Adipose tissue (tissue), 3 donors: ENCODE measurements around the gene GUK1. TPM values are rescaled to one million over a fixed set of nuclear protein-coding genes. Genes with fewer than 3 reads are reported as not detected.

Experiments used
- H3K27ac ChIP-seq: one replicate; pipeline ENCODE4 v1.5.1; 2013; ENCODE audit warnings: low read depth, low read length
- WGBS, 3 donors: extraction: QIAGEN DNeasy Blood & Tissue Kit; methylation state at CpG; one replicate each; pipeline ENCODE4 v1.1.7; 2013; 5-methylcytosine and 5-hydroxymethylcytosine counted together
- polyA plus RNA-seq, 3 donors: library from polyadenylated mRNA; stranded (reverse); fragments of 200-250 nt; gene quantifications; one replicate each; pipeline ENCODE4 v1.2.3, GENCODE V29; 2013
- donor health status: healthy with polysubstance abuse.
- donor health status: Bipolar disorder and iron deficiency.
- donor health status: healthy.

Gene GUK1
- polyA plus RNA-seq, 3 donors, result 266 to 552 (median 517) TPM

GRCh38 chr1:228117335-228117734, 22.7 kb upstream of the GUK1 start:
- WGBS, 3 donors, result 96 to 99% (median 97%) methylated on average over 4 of the region's 4 CpGs
- no peak overlapping the region for H3K27ac ChIP-seq

- H3K27ac ChIP-seq, result no peak overlapping the region
- WGBS, 3 donors, result 81 to 88% (median 86%) methylated on average over 2 of the region's 2 CpGs
These were observed 22.0 kb upstream of the GUK1 start for GRCh38 chr1:228118040-228118439.

GRCh38 chr1:228120351-228120750, 19.7 kb upstream of the GUK1 start:
- 60 to 77% (median 73%) methylated on average over 1 of the region's 1 CpG for WGBS, 3 donors
- H3K27ac ChIP-seq, result no peak overlapping the region

DNA sequence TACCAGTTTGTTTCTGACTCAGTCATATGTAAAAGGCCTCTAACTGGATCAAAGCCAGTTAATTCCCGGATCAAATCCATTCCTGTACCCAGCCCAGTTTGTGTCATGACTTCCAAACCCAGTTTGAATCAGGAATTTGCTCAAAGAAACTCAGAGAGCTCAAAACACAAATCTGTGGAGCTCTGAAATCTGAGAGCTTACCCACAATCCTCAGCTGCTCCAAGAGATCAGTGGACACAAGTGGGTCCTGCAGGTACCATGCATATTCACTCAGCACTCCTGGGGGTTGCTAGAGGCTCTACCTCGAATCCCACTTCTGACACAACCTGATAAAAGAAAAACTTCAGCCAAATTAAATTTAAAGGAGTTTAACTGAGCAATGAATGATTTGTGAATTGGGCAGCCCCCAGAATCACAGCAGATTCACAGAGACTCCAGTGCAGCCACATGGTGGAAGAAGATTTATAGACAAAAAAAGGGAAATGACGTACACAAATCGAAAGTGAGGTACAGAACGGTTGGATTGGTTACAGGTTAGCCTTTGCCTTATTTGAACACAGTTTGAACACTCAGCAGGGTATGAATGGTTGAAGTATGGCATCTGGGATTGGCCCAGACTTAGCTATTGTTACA, 19.1 kb upstream of the GUK1 start:
- H3K27ac ChIP-seq, result no peak overlapping the region
- WGBS, 3 donors, result 57 to 76% (median 63%) methylated on average over 5 of the region's 5 CpGs

DNA sequence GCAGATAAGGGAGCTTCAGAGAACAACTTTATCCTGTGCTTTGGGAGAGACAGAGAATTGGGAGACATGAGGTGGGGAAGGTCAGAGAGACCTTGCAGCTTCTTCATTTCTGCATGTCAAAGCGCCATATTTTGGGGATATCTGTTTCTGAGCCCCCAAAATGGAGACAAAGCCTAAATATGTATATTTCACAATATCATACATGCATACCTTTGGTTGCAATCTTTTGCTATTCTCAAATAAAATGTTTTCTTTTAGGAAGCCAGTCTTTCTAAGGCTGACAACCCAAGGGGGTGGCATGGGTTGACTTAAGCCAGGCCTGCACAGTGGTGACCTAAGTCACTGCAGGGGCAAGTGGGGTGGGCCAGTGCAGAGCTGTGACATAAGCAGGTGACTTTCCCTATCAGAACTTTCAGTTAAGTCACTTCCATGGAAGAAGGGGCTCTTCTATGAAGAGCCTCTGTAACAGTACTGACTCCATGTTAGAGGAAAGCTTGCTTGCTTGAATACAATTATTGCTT, 17.1 kb upstream of the GUK1 start:
- H3K27ac ChIP-seq, result no peak overlapping the region
- WGBS, 3 donors, result 77 to 82% (median 79%) methylated on average over 1 of the region's 1 CpG

DNA sequence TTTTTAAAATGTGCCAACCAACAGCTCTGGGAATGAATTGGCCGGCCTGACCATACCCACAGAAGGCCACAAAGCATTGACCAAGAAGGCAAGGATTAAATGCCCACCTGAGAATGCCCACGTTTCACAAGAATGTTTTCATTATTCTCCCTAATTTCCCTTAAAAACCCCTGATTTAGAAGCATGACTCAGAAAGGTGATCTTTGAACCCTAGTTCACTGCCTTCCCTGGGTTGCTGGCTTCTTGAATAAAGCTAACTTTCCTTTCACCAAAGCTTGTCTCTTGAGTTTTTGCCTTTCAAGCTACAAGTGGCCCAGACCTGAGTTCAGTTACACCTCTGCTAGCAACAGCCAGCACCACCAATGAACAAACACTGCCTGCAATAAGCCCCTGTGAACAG, 16.6 kb upstream of the GUK1 start:
- WGBS, 3 donors, result 69 to 75% (median 74%) methylated on average over 2 of the region's 2 CpGs
- no peak overlapping the region for H3K27ac ChIP-seq

DNA sequence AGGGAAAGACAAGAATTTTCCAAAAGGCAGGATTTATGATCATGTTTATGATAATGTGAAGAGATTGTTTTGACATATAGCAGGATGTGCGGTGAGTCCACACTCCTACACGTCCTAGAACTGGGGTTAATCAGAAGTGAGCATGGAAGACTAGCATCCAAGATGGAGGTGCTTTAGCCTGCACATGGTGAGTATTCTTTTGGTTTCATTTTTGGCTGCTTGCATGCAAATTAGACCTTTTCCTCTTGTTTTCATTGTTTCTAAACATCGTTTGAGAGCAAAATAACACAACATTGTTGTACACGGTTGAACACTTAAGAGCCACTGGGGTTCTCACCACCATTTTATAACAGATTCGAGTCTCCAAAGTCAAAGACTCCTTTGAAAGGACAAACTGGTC, 14.9 kb upstream of the GUK1 start:
- no peak overlapping the region for H3K27ac ChIP-seq
- WGBS, 3 donors, result 66 to 80% (median 78%) methylated on average over 5 of the region's 5 CpGs

DNA sequence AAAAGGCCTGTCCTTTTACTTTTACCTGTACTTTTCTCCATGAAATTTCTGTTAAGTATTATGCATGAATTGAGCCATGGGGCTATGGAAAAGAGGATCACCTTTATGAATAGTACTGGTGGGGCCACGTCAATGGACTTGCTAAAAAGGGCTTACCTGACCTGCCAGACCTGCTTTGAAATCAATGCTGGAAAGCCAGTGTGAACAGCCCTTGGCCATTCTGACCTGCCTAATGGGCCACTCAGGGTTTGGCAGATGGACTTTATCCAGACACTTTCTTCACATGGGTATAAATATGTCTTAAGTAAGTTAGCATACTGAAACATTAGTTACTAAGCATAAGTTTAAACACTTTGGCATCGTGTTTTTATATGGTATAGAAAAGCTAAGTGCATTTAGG, 8.3 kb upstream of the GUK1 start:
- no peak overlapping the region for H3K27ac ChIP-seq
- 75 to 94% (median 92%) methylated on average over 2 of the region's 2 CpGs for WGBS, 3 donors

DNA sequence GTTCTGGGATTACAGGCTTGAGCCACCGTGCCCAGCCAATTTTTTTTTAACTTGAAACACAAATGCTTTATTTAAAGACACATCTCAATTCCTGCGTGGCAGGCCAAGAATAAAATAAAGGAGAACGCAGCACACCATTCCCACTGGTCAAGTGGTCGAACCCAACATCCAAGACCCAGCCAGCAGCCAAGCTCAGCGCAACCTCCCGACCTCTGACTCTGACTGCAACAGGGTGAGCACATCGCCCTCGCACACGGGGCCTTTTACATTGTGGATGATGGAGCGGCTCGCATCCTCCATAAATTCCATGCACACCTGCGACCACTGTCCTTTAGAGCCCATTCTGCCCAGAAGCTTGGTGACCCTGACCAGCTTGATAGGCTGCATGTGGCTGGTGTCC, 5.5 kb upstream of the GUK1 start:
- 85 to 89% (median 86%) methylated on average over 12 of the region's 12 CpGs for WGBS, 3 donors
- H3K27ac ChIP-seq, result no peak overlapping the region

DNA sequence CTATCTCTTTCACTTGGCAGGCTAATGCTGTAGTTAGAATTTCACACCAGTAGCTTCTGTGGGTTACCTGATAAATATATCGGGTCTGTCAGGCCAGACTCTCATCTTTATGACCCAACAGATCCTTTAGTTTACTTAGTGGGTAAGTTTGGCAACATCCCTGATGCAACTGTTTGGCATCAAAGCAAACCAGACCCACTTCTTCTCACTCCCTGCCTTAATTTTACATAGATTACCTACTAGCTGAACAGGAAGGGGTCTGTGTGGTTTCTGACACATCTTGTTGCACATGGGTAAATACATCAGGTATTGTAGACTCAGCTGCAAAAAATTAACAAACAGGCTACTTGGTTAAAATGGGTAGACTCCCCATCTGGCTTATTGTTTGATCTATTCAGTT, 3.2 kb upstream of the GUK1 start:
- WGBS, 3 donors, result 26 to 48% (median 36%) methylated on average over 1 of the region's 1 CpG
- no peak overlapping the region for H3K27ac ChIP-seq

- 17 to 23% (median 21%) methylated on average over 30 of the region's 30 CpGs for WGBS, 3 donors
- peak overlapping the region; percentile 2 for H3K27ac ChIP-seq
These were observed 611 bp upstream of the GUK1 start for GRCh38 chr1:228139406-228139930.

DNA sequence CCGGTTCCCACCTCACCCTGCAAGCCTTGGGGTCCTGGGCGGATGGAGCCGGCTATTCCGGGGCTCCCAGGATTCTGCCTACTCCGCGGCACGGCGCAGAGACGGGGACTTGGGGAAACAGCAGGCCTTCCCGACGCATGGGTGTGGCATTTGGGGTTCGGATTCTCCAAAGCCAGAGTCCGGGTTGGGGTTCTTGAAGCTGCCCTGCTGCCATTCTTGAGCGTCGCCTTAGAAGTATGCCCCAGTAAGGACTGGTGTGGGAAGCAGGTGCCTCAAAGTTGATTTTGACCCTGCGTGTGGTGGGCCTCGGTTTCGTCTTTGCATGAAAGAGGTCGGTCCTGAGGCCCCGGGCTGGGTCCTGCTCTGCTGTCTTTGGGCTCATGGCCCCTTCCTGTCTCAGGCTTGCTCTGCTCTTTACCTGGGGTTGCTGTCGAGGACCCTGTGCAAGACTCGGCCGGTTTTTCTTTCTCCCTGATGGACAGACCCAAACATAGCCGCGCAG, 696 bp downstream of the GUK1 start:
- WGBS, 3 donors, result 1 to 5% (median 2%) methylated on average over 25 of the region's 25 CpGs
- H3K27ac ChIP-seq, result peak overlapping the region; percentile 30

DNA sequence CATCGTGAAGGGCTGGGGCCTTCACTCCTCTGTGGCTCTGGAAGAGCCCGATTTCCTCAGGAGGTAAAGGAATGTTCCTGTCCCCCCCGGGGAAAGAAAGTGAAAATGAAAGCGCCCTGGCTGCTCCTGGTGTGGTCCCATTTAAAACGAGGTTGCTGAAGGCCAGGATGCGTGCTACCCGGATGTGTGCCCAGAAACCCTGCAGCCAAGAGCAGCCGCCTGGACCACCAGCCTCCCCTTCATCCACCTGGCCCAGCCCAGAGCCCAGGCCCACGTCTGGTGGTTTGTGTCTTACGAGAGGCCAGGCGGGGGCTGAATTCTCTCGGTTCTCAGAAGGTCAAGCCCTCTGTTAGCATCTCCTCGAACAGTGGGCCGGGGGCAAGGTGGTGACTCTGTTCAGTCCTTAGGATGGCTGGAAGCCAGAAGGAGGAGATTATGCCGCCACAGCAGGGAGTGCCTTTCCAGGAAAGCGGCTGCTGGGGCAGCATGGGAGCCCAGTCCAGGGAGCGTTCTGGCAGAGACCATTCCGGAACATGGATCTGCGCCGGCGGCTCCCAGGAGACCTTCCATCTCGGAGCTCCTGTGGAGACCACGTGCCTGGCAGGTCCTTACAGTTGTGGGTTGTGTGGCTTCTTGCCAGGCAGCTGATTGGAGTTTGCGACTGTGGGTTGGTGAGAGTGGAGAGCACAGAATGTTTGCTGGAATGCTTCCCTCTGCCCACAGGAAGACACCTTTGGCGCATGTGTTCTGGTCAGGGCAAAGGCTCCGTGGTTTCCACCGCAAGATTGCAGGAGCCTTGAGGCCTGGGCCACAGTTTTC, 1.4 kb downstream of the GUK1 start:
- WGBS, 3 donors, result 16 to 31% (median 22%) methylated on average over 27 of the region's 27 CpGs
- peak overlapping the region; percentile 9 for H3K27ac ChIP-seq

GRCh38 chr1:228142155-228142691, 2.1 kb downstream of the GUK1 start:
- WGBS, 3 donors, result 62 to 76% (median 72%) methylated on average over 16 of the region's 16 CpGs

DNA sequence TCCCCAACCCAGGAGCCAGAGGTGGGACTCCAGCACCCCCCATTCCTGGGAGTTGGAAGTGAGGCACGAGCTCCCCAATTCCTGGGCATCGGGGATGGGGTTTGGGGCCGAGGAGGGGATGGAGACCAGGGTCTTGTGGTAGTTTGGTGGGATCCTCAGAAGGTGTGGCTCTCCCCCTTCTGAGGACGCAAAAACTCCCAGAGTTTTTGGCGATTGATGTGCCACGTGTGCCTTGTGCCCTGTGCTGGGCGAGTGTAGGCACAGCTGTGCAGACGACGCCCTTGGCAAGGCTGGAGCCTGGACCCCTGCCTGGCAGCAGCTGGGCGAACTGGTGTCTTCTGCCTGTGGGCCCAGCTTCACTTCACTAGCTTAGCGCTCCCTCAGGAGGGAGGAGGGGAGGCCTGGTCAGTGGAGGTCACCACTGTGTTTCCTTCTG, 2.6 kb downstream of the GUK1 start:
- WGBS, 3 donors, result 65 to 80% (median 77%) methylated on average over 11 of the region's 11 CpGs
- H3K27ac ChIP-seq, result no peak overlapping the region

More at GRCh38 chr1:228142155-228142691, 2.1 kb downstream of the GUK1 start:
- no peak overlapping the region for H3K27ac ChIP-seq

DNA sequence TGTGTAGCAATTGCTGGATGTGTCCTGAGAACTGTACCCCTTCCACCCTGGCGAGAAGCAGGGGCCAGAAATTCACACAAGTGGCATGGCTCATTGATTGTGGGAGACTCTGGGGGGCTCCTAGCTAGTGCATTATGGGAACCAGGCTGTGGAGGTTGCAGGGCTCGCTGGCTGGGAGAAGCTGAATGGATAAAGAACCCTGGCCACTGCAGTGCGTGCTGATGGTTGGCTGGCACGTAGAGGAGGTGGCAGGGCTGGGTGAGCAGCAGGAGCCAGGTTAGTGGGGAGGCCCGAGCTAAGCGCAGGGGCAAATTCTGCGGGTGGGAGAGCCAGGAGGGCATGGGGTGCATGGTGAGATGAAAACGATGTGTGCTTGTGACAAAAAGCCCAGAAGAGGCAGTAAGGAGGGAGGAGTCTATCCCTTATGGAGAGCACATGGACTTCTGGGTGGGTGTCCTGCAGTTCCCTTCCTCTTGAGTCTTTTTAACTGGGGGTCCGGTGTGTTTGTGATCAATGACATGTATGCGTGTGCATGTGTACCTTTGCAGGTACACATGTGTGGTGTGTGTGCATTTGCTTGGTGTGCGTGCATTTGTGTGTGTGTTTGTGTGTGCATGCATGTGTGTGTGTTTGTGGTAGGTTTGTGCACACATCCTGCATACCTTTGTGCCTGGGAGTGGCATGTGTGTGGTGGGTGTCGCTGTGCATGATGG, 3.6 kb downstream of the GUK1 start:
- no peak overlapping the region for H3K27ac ChIP-seq
- WGBS, 3 donors, result 84 to 89% (median 88%) methylated on average over 12 of the region's 12 CpGs

- no peak overlapping the region for H3K27ac ChIP-seq
- 79 to 82% (median 82%) methylated on average over 16 of the region's 16 CpGs for WGBS, 3 donors
These were observed 4.3 kb downstream of the GUK1 start for GRCh38 chr1:228144193-228144992.

GRCh38 chr1:228144993-228145343, 4.9 kb downstream of the GUK1 start:
- WGBS, 3 donors, result 85 to 89% (median 86%) methylated on average over 8 of the region's 8 CpGs
- no peak overlapping the region for H3K27ac ChIP-seq
